Measurements from ENCODE around the gene ZNF311. TPM values are rescaled to one million over a fixed set of nuclear protein-coding genes. Genes with fewer than 3 reads are reported as not detected.

Gene ZNF311
- total and polyA plus RNA-seq, 2 of the 13 experiments (the other 11 are each of a cell fraction or from before 2014, with no cell fraction given): not detected

- no peak for TF ChIP-seq ZEB1 (IDR thresholded peaks at IDR 0.05; ENCODE audit: insufficient replicate concordance, low read depth)
- no peak for TF ChIP-seq CREB1 (IDR thresholded peaks at IDR 0.05)
- no peak for TF ChIP-seq CREB1 (CRISPR knock-in tag; IDR thresholded peaks at IDR 0.05)
- TF ChIP-seq ISX (CRISPR knock-in tag; conservative IDR thresholded peaks at IDR 0.05): no peak
- peak; percentile 70 for TF ChIP-seq ZMYM4 (CRISPR knock-in tag; IDR thresholded peaks at IDR 0.05)
- TF ChIP-seq SIX1 (CRISPR knock-in tag; IDR thresholded peaks at IDR 0.05; ENCODE audit: borderline replicate concordance): 0 out of 2 replicates have a peak, but pooled peaks have one; percentile 26
- peak; percentile 68 for TF ChIP-seq ZNF501 (CRISPR knock-in tag; IDR thresholded peaks at IDR 0.05)
- TF ChIP-seq ZC3H13 (CRISPR knock-in tag; IDR thresholded peaks at IDR 0.05): no peak
- 0 out of 2 replicates have a peak, but pooled peaks have one; percentile 67 for TF ChIP-seq ZNF343 (CRISPR knock-in tag; IDR thresholded peaks at IDR 0.05)
- no peak for TF ChIP-seq ESRRA (CRISPR knock-in tag; IDR thresholded peaks at IDR 0.05; ENCODE audit: low read depth)
- peak; percentile 53; the same call in 1 of the 2 replicates for TF ChIP-seq ZNF280B (CRISPR knock-in tag; IDR thresholded peaks at IDR 0.05; ENCODE audit: borderline replicate concordance)
- TF ChIP-seq ZBTB49 (CRISPR knock-in tag; IDR thresholded peaks at IDR 0.05; ENCODE audit: borderline replicate concordance): peak; percentile 64; the same call in 1 of the 2 replicates
- 0 out of 2 replicates have a peak, but pooled peaks have one; percentile 39 for TF ChIP-seq MED1 (CRISPR knock-in tag; IDR thresholded peaks at IDR 0.05)
- no peak for TF ChIP-seq CENPT (CRISPR knock-in tag; IDR thresholded peaks at IDR 0.05; ENCODE audit: low read depth)
- no peak for TF ChIP-seq SIX4 (CRISPR knock-in tag; IDR thresholded peaks at IDR 0.05)
- no peak for TF ChIP-seq IKZF1 (IDR thresholded peaks at IDR 0.05)
- 0 out of 2 replicates have a peak, but pooled peaks have one; percentile 52 for TF ChIP-seq FOXJ3 (CRISPR knock-in tag; IDR thresholded peaks at IDR 0.05; ENCODE audit: borderline replicate concordance)
Observed at GRCh38 chr6:29016559-29017427, 11.7 kb upstream of the ZNF311 start (continued).
